Heart right ventricle (tissue), 16 donors: ENCODE results near the gene PPIL1. TPM values are rescaled to one million over a fixed set of nuclear protein-coding genes. Genes with fewer than 3 reads are reported as not detected.
A peak's percentile ranks its signal among the peaks of the same experiment; 100 is the strongest.

Source experiments
- ATAC-seq, 8 donors: fragments of 200-7000 bp; cut with Tn5 transposase; one replicate each; pipeline ENCODE4 v1.9.1; 2020; ENCODE audit warnings: mild to moderate bottlenecking in 8 of 8, moderate library complexity in 8 of 8, moderate number of reproducible peaks in 1 of 8
- DNase-seq, 2 donors: peaks; one replicate each; pipeline ENCODE4 v3.0.0-alpha.2; 2020
- H3K27ac ChIP-seq, 10 donors: fragments of 200-600 bp; sonication (generic) in 2 of 10; one replicate each; pipeline versions ENCODE4 v1.5.0 to v1.8.0; 2020 to 2022; ENCODE audit warnings: mild to moderate bottlenecking in 3 of 10
- H3K27me3 ChIP-seq, 7 donors: fragments of 200-600 bp; one replicate each; pipeline ENCODE4 v1.8.0; 2021 to 2022; ENCODE audit warnings: mild to moderate bottlenecking in 2 of 7
- H3K36me3 ChIP-seq, 9 donors: fragments of 200-600 bp; sonication (generic) in 1 of 9; one replicate each; pipeline versions ENCODE4 v1.5.0 to v1.8.0; 2020 to 2022; ENCODE audit warnings: mild to moderate bottlenecking in 2 of 9
- H3K4me1 ChIP-seq, 9 donors: fragments of 200-600 bp; sonication (generic) in 1 of 9; one replicate each; pipeline versions ENCODE4 v1.5.0 to v1.8.0; 2020 to 2022; ENCODE audit warnings: mild to moderate bottlenecking in 4 of 9
- H3K4me3 ChIP-seq, 10 donors: fragments of 200-600 bp; sonication (generic) in 2 of 10; one replicate each; pipeline versions ENCODE4 v1.5.0 to v1.8.0; 2020 to 2022; ENCODE audit warnings: mild to moderate bottlenecking in 7 of 10, moderate library complexity in 2 of 10
- H3K9me3 ChIP-seq, 11 donors: fragments of 200-600 bp in 10 of 11; sonication (generic) in 2 of 11; one replicate each; pipeline versions ENCODE4 v1.5.0 to v1.8.0; 2013 to 2022; ENCODE audit warnings: mild to moderate bottlenecking in 2 of 11, control low read depth in 1 of 11, moderate library complexity in 1 of 11
- WGBS, 2 donors: extraction: QIAGEN DNeasy Blood & Tissue Kit; methylation state at CpG; one replicate each; pipeline ENCODE4 v1.1.7; 2013; ENCODE audit warnings: inconsistent platforms in 1 of 2; 5-methylcytosine and 5-hydroxymethylcytosine counted together
- intact Hi-C, 10 donors: fragments of 100-400 bp; cut with DNase I; formaldehyde crosslinking; loops; one replicate each; pipeline versions ENCODE4 v1.11.1 to v1.14.2; 2022
- polyA plus RNA-seq, 2 donors: library from polyadenylated mRNA; stranded (reverse); fragments of 200-250 nt; gene quantifications; one replicate each; pipeline ENCODE4 v1.2.3, GENCODE V29; 2013
- total RNA-seq, 10 donors: library from RNA; stranded (reverse); fragmentation: NEBNext Ultra II Directional in 3 of 10; extraction: Animal tissue kit (Norgen Biotek cat#: 25700) in 3 of 10; gene quantifications; one replicate each; pipeline versions ENCODE4 v1.2.1 to v1.2.4, GENCODE V29; 2021 to 2023
- TF ChIP-seq, protein P1 (sequence below), 9 donors: fragments of 200-600 bp; sonication (generic) in 2 of 9; IDR thresholded peaks; one replicate each; pipeline versions ENCODE4 v1.5.0 to v1.8.0; 2021 to 2022; ENCODE audit warnings: antibody characterized with exemption in 9 of 9, mild to moderate bottlenecking in 5 of 9, moderate library complexity in 1 of 9
- donor health status: Arrhythmogenic right ventricular cardiomyopathy.
- donor health status: ischemic (EF 13 %, LVEDD 7.1; RV severe dilation, severe dysfunction).
- donor health status: healthy with polysubstance abuse.
- donor health status: DM: no; HTN: yes; CAD: no.
- donor health status: DM: no; HTN: no; CAD: no.
- donor health status: ischemic (EF 25% LVEDD 6.9; RV normal size, moderate dysfunction).
- donor health status: ischemic (EF 25% LVEDD 5.7; RV mildly dilated, moderate dysfunction).
- donor health status: healthy.
- donor health status: DM: yes; HTN: yes; CAD: no.
- donor health status: Ischemic cardiomyopathy.
- donor health status: ischemic (EF 35%, LVEDD 5.7; RV mildly dilated, moderate dysfunction).
- donor health status: nonischemic (EF 11% LVEDD 7.7; RV severe dilation, severe dysfunction).
- donor health status: DM: yes; HTN: yes; CAD: no.
- donor health status: PGD.
- donor health status: ischemic (EF 29% LVEDD 5.4; RV normal size, mild dysfunction).
- donor health status: nonischemic (EF 23%, LVEDD 6.1; RV moderate dilation, normal function).

The PPIL1 gene
- total and polyA plus RNA-seq, 12 donors = 21.1 to 106 (median 48.4) TPM

DNA sequence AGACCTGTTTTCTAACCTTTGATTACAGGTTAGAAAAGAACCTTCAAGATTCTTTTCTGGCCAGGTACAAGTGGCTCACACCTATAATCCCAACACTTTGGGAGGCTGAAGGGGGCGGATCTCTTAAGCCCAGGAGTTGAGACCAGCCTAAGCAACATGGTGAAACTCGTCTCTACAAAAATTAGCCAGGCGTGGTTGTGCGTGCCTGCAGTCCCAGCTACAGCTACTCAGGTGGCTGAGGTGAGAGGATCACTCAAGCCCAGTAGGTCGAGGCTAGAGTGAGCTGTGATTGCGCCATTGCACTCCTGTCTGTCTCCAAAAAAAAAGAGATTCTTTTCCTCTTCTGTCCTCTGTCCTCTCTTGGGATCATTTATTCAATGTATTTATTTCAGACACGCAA is 14.5 kb downstream of the PPIL1 start:
- TF ChIP-seq, protein P1, sequence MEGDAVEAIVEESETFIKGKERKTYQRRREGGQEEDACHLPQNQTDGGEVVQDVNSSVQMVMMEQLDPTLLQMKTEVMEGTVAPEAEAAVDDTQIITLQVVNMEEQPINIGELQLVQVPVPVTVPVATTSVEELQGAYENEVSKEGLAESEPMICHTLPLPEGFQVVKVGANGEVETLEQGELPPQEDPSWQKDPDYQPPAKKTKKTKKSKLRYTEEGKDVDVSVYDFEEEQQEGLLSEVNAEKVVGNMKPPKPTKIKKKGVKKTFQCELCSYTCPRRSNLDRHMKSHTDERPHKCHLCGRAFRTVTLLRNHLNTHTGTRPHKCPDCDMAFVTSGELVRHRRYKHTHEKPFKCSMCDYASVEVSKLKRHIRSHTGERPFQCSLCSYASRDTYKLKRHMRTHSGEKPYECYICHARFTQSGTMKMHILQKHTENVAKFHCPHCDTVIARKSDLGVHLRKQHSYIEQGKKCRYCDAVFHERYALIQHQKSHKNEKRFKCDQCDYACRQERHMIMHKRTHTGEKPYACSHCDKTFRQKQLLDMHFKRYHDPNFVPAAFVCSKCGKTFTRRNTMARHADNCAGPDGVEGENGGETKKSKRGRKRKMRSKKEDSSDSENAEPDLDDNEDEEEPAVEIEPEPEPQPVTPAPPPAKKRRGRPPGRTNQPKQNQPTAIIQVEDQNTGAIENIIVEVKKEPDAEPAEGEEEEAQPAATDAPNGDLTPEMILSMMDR (IDR thresholded peaks at IDR 0.05) = no peak
- ATAC-seq (no peak), DNase-seq (no peak)
- Histone ChIP-seq H3K4me3 (no peak overlapping the region), H3K4me1 (peaks cover 0 to 49% (median 14%) of the 10 kb centered on the region in 9 donors), H3K36me3 (peaks cover 0 to 37% (median 0%) of the 10 kb centered on the region in 9 donors), H3K9me3 (no peaks in the 10 kb centered on the region), H3K27ac (no peak overlapping the region), H3K27me3 (no peaks in the 10 kb centered on the region)
- intact Hi-C loops = no loop called here
- 93 to 95% methylated on average over 7 of the region's 7 CpGs for WGBS, 2 donors

DNA sequence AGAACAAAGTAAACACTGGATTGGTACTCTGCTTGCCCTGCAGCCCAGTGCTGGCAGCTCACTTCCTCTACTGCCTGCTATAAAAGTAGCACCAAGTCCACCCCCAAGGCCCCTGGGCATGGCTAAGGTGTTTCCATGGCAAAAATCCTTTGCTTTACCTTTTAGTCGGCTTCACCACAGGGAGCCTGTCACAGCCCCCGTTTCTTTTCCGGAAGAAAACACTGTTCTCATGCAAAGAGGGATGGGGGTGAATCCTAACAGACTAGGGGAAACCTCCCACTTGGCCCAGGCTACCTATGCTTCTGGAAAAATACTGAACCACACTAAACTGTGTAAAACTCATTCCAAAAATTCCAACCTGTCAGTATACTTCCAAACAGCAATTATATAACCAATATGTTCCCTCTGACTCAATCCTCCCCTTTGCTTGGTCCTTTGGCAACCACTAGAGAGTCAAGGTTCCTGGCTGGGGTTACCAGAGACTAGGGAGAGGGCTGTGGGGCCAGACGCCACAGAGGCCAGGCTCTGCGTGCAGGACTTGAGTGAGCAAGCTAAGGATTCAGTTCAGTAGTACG is 16.1 kb downstream of the PPIL1 start:
- TF ChIP-seq, protein P1 (IDR thresholded peaks at IDR 0.05) = no peak
- DNase-seq (peak in 1 of 2 donors; percentile 37), ATAC-seq (peak; percentile 40 to 85 (median 56))
- H3K27me3 ChIP-seq = no peaks in the 10 kb centered on the region
- WGBS, 2 donors = 51 to 68% methylated on average over 6 of the region's 6 CpGs
- no peaks in the 10 kb centered on the region for H3K9me3 ChIP-seq
- peaks cover 0 to 38% (median 19%) of the 10 kb centered on the region in 9 donors for H3K4me1 ChIP-seq
- peaks cover 0 to 36% (median 8%) of the 10 kb centered on the region in 9 donors for H3K36me3 ChIP-seq
- H3K4me3 ChIP-seq = no peak overlapping the region
- peak overlapping the region in 8 of 10 donors; percentile 15 to 57 (median 40) for H3K27ac ChIP-seq
- intact Hi-C loops = loop anchor here in 4 of 10 donors (10.0 kb wide), 2 partner anchors 234 to 244 kb away; no protein-coding TSS in a partner anchor

DNA sequence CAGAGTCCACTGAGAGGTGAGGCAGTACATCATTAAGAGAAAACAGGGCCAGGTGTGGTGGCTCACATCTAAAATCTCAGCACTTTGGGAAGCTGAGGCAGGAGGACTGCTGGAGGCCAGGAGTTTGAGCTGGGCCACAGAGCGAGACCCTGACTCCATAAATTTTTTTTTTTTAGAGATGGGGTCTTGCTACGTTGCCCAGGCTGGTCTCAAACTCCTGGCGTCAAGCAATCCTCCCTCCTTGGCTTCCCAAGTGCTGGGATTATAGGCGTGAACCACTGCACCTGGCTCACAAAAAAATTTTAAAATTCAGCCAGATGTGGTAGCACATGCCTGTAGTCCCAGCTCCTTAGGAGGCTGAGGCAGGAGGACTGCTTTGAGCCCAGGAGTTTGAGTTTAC is 17.3 kb downstream of the PPIL1 start:
- Histone ChIP-seq H3K27me3 (no peaks in the 10 kb centered on the region), H3K4me3 (no peak overlapping the region), H3K36me3 (peaks cover 0 to 27% (median 8%) of the 10 kb centered on the region in 9 donors), H3K27ac (peak overlapping the region in 2 of 10 donors; percentile 26 to 64), H3K4me1 (peaks cover 5 to 43% (median 31%) of the 10 kb centered on the region in 9 donors), H3K9me3 (no peaks in the 10 kb centered on the region)
- DNase-seq (no peak), ATAC-seq (no peak)
- intact Hi-C loops = loop anchor here in 4 of 10 donors (10.0 kb wide), 2 partner anchors 233 to 243 kb away; no protein-coding TSS in a partner anchor
- TF ChIP-seq, protein P1 (IDR thresholded peaks at IDR 0.05) = no peak
- WGBS, 2 donors = 98 to 100% methylated on average over 4 of the region's 4 CpGs

DNA sequence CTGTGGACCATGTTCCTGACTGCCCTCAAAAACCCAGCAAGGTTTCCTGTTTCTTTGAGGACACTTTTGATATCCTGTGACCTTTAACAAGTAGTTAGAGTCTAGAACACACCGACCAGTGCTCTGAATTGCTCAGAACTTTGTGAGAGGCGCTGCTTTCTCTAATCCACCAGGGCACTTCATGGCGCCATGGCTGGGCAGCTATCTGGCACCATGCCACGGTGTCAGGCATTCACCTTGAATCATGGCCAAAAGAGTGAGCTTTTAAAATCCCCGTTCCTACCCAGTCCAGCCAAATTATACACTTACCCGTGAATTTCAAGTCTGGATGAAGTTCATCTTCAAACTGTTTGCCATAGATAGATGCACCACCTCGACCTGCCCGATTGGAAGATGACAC is 18.3 kb downstream of the PPIL1 start:
- Histone ChIP-seq H3K36me3 (peaks cover 0 to 25% (median 8%) of the 10 kb centered on the region in 9 donors), H3K4me3 (no peak overlapping the region), H3K4me1 (peaks cover 5 to 53% (median 41%) of the 10 kb centered on the region in 9 donors), H3K9me3 (no peaks in the 10 kb centered on the region), H3K27ac (peak overlapping the region in 9 of 10 donors; percentile 11 to 64 (median 48)), H3K27me3 (no peaks in the 10 kb centered on the region)
- peak in 3 of 8 donors; percentile 5 to 44 (median 12) for ATAC-seq
- no peak for DNase-seq
- intact Hi-C loops = loop anchor here in 4 of 10 donors (10.0 kb wide), 2 partner anchors 231 to 241 kb away; no protein-coding TSS in a partner anchor
- 46 to 61% methylated on average over 8 of the region's 8 CpGs for WGBS, 2 donors
- TF ChIP-seq, protein P1 (IDR thresholded peaks at IDR 0.05) = no peak
